Measurements from ENCODE around the gene KIDINS220. TPM values are rescaled to one million over a fixed set of nuclear protein-coding genes. Genes with fewer than 3 reads are reported as not detected.

Gene KIDINS220
- total and polyA plus RNA-seq, 9 of the 15 experiments (the other 6 are each of a cell fraction or from before 2014, with no cell fraction given), result 15.2 to 48.0 (median 34.4) TPM

DNA sequence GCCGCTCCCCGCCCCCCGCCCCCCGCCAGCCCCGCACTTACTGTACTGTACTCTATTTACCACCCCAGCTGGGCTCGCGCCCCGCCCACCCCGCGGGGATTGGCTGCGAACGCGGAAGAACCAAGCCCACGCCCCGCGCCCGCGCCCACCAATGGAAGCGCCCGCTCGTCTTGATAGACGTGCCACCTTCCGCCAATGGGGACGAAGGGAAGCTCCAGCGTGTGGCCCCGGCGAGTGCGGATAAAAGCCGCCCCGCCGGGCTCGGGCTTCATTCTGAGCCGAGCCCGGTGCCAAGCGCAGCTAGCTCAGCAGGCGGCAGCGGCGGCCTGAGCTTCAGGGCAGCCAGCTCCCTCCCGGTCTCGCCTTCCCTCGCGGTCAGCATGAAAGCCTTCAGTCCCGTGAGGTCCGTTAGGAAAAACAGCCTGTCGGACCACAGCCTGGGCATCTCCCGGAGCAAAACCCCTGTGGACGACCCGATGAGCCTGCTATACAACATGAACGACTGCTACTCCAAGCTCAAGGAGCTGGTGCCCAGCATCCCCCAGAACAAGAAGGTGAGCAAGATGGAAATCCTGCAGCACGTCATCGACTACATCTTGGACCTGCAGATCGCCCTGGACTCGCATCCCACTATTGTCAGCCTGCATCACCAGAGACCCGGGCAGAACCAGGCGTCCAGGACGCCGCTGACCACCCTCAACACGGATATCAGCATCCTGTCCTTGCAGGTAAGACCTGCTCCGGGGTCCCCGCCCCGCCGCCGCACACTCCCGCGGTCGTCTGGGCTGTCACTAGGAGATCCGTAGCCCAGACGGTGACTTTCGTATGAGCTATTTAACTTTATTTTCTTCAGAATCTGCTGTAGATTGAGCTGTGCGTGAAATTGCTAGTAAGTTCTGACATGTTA lies 155.4 kb downstream of the KIDINS220 start, which contains the start of gene ID2 (continued):
- TF ChIP-seq TCFL5 (CRISPR knock-in tag; conservative IDR thresholded peaks at IDR 0.05) (no peak), CBX3 (IDR thresholded peaks at IDR 0.05; ENCODE audit: borderline replicate concordance in 1 of 2, low read length in 2 of 2) (no peak), ETV6 (IDR thresholded peaks at IDR 0.05; ENCODE audit: borderline replicate concordance in 1 of 2, low read depth in 2 of 2, low read length in 1 of 2) (no peak), ETV6 (CRISPR knock-in tag; IDR thresholded peaks at IDR 0.05; ENCODE audit: borderline replicate concordance) (peak; percentile 66; the same call in 1 of the 2 replicates), SPI1 (IDR thresholded peaks at IDR 0.05; ENCODE audit: borderline replicate concordance, low read depth, low read length) (no peak), ZNF274 (IDR thresholded peaks at IDR 0.05; ENCODE audit: borderline replicate concordance, low read depth, low read length) (no peak), ADNP (tag; IDR thresholded peaks at IDR 0.05) (no peak), KDM5B (IDR thresholded peaks at IDR 0.05; ENCODE audit: insufficient replicate concordance, low read depth, low read length) (peak; percentile 100), SMAD2 (IDR thresholded peaks at IDR 0.05; ENCODE audit: low read depth, low read length) (no peak), ZBTB17 (CRISPR knock-in tag; IDR thresholded peaks at IDR 0.05) (peak; percentile 94), TAL1 (IDR thresholded peaks at IDR 0.05) (no peak), NCOR1 (IDR thresholded peaks at IDR 0.05) (no peak), BCL6 (CRISPR knock-in tag; IDR thresholded peaks at IDR 0.05) (no peak), SREBF1 (IDR thresholded peaks at IDR 0.05; ENCODE audit: borderline replicate concordance, low read depth, low read length) (no peak), HNRNPUL1 (IDR thresholded peaks at IDR 0.05; ENCODE audit: low read length) (no peak)
- TF ChIP-seq, protein P1, sequence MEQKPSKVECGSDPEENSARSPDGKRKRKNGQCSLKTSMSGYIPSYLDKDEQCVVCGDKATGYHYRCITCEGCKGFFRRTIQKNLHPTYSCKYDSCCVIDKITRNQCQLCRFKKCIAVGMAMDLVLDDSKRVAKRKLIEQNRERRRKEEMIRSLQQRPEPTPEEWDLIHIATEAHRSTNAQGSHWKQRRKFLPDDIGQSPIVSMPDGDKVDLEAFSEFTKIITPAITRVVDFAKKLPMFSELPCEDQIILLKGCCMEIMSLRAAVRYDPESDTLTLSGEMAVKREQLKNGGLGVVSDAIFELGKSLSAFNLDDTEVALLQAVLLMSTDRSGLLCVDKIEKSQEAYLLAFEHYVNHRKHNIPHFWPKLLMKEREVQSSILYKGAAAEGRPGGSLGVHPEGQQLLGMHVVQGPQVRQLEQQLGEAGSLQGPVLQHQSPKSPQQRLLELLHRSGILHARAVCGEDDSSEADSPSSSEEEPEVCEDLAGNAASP (IDR thresholded peaks at IDR 0.05), result no peak
- TF ChIP-seq, protein P2, sequence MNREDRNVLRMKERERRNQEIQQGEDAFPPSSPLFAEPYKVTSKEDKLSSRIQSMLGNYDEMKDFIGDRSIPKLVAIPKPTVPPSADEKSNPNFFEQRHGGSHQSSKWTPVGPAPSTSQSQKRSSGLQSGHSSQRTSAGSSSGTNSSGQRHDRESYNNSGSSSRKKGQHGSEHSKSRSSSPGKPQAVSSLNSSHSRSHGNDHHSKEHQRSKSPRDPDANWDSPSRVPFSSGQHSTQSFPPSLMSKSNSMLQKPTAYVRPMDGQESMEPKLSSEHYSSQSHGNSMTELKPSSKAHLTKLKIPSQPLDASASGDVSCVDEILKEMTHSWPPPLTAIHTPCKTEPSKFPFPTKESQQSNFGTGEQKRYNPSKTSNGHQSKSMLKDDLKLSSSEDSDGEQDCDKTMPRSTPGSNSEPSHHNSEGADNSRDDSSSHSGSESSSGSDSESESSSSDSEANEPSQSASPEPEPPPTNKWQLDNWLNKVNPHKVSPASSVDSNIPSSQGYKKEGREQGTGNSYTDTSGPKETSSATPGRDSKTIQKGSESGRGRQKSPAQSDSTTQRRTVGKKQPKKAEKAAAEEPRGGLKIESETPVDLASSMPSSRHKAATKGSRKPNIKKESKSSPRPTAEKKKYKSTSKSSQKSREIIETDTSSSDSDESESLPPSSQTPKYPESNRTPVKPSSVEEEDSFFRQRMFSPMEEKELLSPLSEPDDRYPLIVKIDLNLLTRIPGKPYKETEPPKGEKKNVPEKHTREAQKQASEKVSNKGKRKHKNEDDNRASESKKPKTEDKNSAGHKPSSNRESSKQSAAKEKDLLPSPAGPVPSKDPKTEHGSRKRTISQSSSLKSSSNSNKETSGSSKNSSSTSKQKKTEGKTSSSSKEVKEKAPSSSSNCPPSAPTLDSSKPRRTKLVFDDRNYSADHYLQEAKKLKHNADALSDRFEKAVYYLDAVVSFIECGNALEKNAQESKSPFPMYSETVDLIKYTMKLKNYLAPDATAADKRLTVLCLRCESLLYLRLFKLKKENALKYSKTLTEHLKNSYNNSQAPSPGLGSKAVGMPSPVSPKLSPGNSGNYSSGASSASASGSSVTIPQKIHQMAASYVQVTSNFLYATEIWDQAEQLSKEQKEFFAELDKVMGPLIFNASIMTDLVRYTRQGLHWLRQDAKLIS (CRISPR knock-in tag; IDR thresholded peaks at IDR 0.05), result peak; percentile 95; the same call in 1 of the 2 replicates
- TF ChIP-seq, protein P3, sequence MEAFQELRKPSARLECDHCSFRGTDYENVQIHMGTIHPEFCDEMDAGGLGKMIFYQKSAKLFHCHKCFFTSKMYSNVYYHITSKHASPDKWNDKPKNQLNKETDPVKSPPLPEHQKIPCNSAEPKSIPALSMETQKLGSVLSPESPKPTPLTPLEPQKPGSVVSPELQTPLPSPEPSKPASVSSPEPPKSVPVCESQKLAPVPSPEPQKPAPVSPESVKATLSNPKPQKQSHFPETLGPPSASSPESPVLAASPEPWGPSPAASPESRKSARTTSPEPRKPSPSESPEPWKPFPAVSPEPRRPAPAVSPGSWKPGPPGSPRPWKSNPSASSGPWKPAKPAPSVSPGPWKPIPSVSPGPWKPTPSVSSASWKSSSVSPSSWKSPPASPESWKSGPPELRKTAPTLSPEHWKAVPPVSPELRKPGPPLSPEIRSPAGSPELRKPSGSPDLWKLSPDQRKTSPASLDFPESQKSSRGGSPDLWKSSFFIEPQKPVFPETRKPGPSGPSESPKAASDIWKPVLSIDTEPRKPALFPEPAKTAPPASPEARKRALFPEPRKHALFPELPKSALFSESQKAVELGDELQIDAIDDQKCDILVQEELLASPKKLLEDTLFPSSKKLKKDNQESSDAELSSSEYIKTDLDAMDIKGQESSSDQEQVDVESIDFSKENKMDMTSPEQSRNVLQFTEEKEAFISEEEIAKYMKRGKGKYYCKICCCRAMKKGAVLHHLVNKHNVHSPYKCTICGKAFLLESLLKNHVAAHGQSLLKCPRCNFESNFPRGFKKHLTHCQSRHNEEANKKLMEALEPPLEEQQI (IDR thresholded peaks at IDR 0.05), result no peak

All from K562 (cell line).